ENCODE measurements around the gene USP25. TPM values are rescaled to one million over a fixed set of nuclear protein-coding genes. Genes with fewer than 3 reads are reported as not detected.

USP25 gene
- total RNA-seq, 1 experiment from 2014 or later, result 26.0 TPM

DNA sequence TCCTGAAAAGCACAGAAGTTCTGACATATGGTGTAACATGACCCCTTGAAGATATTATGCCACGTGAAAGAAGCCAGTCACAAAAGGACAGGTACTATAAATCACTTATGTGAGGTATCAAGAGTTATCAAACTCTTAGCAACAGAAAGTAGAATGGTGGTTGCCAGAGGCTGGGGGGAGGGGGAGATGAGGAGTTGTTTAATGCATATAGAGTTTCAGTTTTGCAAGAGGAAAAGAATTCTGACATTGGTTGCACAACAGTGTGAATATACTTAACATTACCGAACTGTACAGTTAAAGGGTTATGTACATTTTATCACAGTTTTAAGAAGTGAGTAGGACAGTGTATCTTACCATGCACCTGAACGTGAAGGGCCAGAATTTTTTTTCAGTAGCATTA is 80.0 kb downstream of the USP25 start:
- Histone ChIP-seq H3K4me1 (replicated peaks; ENCODE audit: insufficient read depth) (no peaks in the 10 kb centered on the region), H2AFZ (no peak overlapping the region), H3K4me2 (no peak overlapping the region), H3K36me3 (ENCODE audit: low read depth) (no peaks in the 10 kb centered on the region), H3K9me3 (ENCODE audit: insufficient read depth, low read depth) (no peaks in the 10 kb centered on the region), H3K27me3 (ENCODE audit: insufficient read depth, low read depth) (no peaks in the 10 kb centered on the region), H3K27ac (no peak overlapping the region), H3K4me3 (no peak overlapping the region), H3K79me2 (ENCODE audit: low read depth) (no peaks in the 10 kb centered on the region), H3F3A (ENCODE audit: insufficient read depth, low read depth) (peaks cover 5% of the 10 kb centered on the region; the same call in 1 of the 2 replicates), H3K9me2 (ENCODE audit: insufficient read depth) (no peaks in the 10 kb centered on the region), H4K20me1 (ENCODE audit: insufficient read depth) (no peaks in the 10 kb centered on the region)
- ChIA-PET POLR2A (ENCODE audit: unreplicated experiment) (no interaction called here), CTCF (no interaction called here)
- intact Hi-C loops (cut with micrococcal nuclease; ENCODE audit: unreplicated experiment), result no loop called here
- DNase-seq, result no peak
- no peak for TF ChIP-seq EZH2 (IDR thresholded peaks at IDR 0.05; ENCODE audit: low read depth)
- TF ChIP-seq, protein P1, sequence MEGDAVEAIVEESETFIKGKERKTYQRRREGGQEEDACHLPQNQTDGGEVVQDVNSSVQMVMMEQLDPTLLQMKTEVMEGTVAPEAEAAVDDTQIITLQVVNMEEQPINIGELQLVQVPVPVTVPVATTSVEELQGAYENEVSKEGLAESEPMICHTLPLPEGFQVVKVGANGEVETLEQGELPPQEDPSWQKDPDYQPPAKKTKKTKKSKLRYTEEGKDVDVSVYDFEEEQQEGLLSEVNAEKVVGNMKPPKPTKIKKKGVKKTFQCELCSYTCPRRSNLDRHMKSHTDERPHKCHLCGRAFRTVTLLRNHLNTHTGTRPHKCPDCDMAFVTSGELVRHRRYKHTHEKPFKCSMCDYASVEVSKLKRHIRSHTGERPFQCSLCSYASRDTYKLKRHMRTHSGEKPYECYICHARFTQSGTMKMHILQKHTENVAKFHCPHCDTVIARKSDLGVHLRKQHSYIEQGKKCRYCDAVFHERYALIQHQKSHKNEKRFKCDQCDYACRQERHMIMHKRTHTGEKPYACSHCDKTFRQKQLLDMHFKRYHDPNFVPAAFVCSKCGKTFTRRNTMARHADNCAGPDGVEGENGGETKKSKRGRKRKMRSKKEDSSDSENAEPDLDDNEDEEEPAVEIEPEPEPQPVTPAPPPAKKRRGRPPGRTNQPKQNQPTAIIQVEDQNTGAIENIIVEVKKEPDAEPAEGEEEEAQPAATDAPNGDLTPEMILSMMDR (conservative IDR thresholded peaks at IDR 0.05), result no peak
- BruUV-seq (replicated peaks), result no TSS peak

DNA sequence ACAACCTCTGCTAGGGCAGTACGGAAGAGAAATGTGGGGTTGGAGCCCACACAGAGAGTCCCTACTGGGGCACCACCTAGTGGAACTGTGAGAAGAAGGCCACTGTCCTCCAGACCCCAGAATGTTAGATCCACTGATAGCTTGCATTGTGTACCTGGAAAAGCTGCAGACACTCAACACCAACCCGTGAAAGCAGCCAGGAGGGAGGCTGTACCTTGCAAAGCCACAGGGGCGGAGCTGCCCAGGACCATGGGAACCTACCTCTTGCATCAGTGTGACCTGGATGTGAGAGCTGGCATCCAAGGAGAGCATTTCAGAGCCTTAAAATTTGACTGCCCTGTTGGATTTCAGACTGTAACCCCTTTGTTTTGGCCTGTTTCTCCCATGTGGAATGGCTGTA is 85.5 kb downstream of the USP25 start:
- POLR2A ChIA-PET (ENCODE audit: unreplicated experiment), result no interaction called here
- no peak for TF ChIP-seq EZH2 (IDR thresholded peaks at IDR 0.05; ENCODE audit: low read depth)
- TF ChIP-seq, protein P1 (conservative IDR thresholded peaks at IDR 0.05), result no peak

DNA sequence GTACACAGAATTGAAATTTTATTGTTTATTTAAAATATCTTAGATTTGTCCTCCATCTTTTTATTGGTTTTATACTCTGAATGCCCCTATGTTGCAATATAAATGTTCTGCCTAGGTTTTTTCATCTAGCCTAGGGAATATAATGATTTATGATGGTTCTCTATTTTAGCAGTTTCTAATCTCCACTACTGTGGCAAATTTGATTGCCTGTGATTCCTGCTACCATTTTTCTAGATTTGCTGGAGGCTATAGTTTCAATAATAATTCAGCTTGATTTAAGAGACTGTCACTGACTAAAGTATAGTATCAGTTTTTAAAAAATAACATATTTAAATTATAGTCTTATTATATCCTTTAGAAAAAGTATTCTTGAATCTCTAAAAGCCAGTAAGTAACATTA is 90.5 kb downstream of the USP25 start:
- no peak for DNase-seq
- Histone ChIP-seq H3K79me2 (ENCODE audit: low read depth) (no peaks in the 10 kb centered on the region), H3K27ac (no peak overlapping the region), H3K4me1 (replicated peaks; ENCODE audit: insufficient read depth) (no peaks in the 10 kb centered on the region), H2AFZ (no peak overlapping the region), H3K4me3 (no peak overlapping the region), H3F3A (ENCODE audit: insufficient read depth, low read depth) (no peaks in the 10 kb centered on the region), H3K36me3 (ENCODE audit: low read depth) (0 out of 2 replicates have a peak, but pooled peaks cover 3% of the 10 kb centered on the region), H3K9me2 (ENCODE audit: insufficient read depth) (no peaks in the 10 kb centered on the region), H3K27me3 (ENCODE audit: insufficient read depth, low read depth) (no peaks in the 10 kb centered on the region), H3K9me3 (ENCODE audit: insufficient read depth, low read depth) (no peaks in the 10 kb centered on the region), H4K20me1 (ENCODE audit: insufficient read depth) (no peaks in the 10 kb centered on the region), H3K4me2 (no peak overlapping the region)
- CTCF ChIA-PET, result no interaction called here
- POLR2A ChIA-PET (ENCODE audit: unreplicated experiment), result no interaction called here
- TF ChIP-seq EZH2 (IDR thresholded peaks at IDR 0.05; ENCODE audit: low read depth), result no peak
- TF ChIP-seq, protein P1 (conservative IDR thresholded peaks at IDR 0.05), result no peak
- no TSS peak for BruUV-seq (replicated peaks)
- intact Hi-C loops (cut with micrococcal nuclease; ENCODE audit: unreplicated experiment), result no loop called here

More for the DNA sequence above, 85.5 kb downstream of the USP25 start:
- H3F3A ChIP-seq (ENCODE audit: insufficient read depth, low read depth), result no peaks in the 10 kb centered on the region
- H2AFZ ChIP-seq, result no peak overlapping the region
- no peak overlapping the region for H3K4me3 ChIP-seq
- no peaks in the 10 kb centered on the region for H3K27me3 ChIP-seq (ENCODE audit: insufficient read depth, low read depth)
- H3K4me1 ChIP-seq (replicated peaks; ENCODE audit: insufficient read depth), result no peaks in the 10 kb centered on the region
- no peaks in the 10 kb centered on the region for H4K20me1 ChIP-seq (ENCODE audit: insufficient read depth)
- H3K9me2 ChIP-seq (ENCODE audit: insufficient read depth), result no peaks in the 10 kb centered on the region
- CTCF ChIA-PET, result no interaction called here
- no peak overlapping the region for H3K27ac ChIP-seq
- DNase-seq, result no peak
- no peak overlapping the region for H3K4me2 ChIP-seq
- H3K36me3 ChIP-seq (ENCODE audit: low read depth), result no peaks in the 10 kb centered on the region
- no TSS peak for BruUV-seq (replicated peaks)
- H3K79me2 ChIP-seq (ENCODE audit: low read depth), result no peaks in the 10 kb centered on the region
- intact Hi-C loops (cut with micrococcal nuclease; ENCODE audit: unreplicated experiment), result no loop called here
- no peaks in the 10 kb centered on the region for H3K9me3 ChIP-seq (ENCODE audit: insufficient read depth, low read depth)

All from PC-9 (cell line).